Eye (tissue), 1 donor: ENCODE measurements around the gene GLRX.

Experiments used
- DNase-seq: peaks from one replicate; pipeline ENCODE4 v3.0.0-alpha.2; 2015

GLRX gene

DNA sequence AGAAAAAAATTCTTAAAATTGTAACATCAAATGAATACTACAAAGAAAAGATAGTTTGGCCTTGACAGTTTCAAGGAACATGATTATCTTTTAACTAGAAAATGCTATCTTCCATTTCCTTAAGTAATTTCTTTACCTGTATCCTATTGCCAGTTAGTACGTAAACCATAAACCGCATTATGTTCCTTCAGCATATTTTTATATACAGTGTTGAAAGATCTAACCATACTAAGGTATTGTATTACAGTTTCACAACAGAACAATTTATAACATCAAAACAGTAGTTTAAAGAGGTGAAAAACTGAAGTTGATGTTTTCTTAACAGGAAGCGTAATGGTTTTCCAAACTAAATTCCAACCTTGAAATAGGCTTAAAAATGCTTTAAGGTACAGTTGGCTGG, 45.1 kb downstream of the GLRX start:
- no peak for DNase-seq

DNA sequence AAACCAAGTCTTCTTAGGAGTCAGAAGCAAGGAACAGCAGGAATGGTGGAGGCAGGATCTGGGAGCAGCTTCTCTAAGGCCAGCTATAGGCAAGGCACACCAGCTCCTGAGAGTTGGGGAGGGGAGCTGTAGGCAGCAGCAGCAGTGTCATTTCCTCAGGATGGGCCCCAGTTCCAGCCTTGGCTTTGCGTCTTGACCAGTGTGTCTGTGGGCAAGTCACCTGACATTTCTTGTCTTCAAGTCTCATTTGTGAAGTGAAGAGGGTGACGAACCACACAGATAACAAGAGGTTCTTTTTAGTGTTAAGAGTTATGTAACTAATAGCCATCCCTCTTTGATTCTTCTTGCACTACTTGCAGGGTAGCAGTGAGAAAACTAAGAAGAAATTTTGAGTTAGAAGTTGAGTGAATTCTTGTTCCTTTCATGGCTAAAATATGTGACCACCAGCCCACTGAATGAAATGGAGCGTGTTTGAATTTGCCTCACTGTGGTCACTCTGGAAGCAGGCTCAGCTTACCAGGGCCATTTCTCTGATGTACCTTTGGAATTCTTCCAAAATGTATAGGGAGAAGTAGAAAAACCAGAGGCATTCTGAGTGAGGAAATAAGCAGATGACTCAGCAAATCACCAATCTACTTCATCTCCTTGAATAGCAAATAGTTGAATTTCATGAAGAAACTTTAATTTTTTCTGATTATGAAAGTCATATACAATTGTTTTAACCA, 49.0 kb downstream of the GLRX start:
- DNase-seq = no peak

DNA sequence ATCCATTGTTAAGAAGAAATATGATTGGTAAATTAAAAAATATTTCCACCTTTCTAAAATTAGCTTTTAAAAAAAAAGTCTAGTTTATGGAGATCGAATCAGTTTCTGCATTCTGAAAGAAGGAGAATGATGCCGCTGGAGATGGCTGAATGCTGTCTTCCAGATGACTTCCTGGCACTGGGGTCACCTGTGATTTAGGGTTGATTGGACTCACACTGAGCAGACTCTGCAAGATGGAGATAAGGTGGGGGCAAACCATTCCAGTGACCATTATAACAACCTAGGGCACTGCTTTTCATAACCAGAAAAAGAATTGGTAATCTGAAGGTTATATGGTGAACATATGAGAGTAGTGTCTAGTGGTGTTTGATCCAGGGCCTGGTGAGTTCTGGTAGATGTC, 50.6 kb downstream of the GLRX start:
- DNase-seq = no peak

DNA sequence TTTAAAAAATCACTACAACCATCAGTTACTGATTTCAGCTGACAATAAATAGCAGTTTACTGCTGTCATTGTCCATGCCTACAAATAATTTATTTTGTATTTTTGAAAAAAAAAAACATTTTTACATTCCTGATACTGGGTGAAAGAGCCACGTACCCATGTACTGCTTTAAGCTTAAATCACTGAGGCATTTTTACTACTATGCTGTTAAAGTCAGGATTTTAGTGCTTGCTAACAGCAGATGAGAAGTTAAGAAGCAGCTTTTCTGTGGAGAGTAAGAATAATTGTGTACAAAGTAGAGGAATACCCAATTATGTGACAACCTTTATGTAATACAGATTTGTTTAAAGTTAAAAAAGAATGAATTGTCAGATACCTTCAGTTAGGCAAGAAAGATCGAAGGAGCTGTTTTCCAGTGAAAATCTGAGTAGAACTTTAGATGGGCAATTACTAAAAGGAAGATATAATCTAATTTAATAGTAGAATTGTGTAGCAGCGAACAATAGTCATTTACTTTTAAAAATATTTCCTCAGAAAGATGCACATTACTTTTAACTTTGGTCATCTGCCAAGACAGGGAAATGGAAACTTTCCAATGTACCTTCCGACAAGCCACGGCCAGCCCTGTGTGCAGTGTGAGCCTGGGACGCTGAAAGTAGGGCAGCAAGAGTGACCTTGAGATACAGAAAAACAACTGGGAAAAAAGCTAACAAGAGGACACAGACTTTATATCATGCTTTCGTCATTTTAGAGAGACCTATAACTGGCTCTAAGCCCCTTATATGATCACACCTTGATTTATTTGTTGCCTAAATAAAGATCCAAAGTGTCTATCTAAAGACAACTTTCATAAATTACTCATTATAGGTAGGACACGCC, 51.5 kb downstream of the GLRX start:
- no peak for DNase-seq

DNA sequence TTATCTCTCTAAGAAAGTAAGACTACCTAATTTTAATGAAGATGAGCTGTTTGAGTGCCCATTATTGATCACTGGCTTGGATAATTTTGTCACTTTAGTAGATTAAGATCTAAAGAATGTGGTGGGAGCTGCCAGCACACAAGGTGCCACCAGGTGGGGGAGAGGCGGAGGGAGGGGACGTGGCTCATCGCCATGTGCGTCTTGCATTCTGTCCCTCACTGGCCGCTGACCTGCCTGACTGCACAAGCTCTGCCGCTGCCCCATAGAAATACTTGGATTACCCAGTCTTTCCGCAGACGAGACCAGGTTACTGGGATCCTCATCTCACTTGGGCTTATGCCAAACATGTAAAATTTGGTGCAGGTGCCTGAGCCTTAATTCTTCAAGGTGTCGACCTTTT, 53.8 kb downstream of the GLRX start:
- DNase-seq = no peak

DNA sequence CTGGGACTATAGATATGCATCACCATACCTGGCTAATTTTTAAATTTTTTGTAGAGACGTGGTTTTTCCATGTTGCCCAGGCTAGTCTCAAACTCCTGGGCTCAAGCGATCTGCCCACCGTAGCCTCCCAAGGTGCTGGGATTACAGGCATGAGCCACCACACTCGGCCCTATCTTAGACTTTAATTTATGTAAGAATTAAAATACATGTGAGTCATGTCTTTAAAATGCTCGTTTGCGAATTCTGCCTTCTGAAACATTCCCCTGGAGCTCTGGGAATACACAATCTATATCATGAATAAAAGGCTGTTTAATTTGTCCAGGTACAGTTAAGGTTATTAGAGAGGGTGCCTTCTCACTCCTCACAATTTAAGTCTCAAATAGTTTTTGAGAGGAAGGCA, 58.6 kb downstream of the GLRX start:
- no peak for DNase-seq
